GM19351 (cell line): Measurements from ENCODE around the gene RAB11FIP3.

Experiments
- ATAC-seq: cut with Tn5 transposase; IDR thresholded peaks from one replicate; pipeline ENCODE4 v1.9.1; 2021; ENCODE audit warnings: mild to moderate bottlenecking, moderate library complexity; ENCODE audit not compliant: unreplicated experiment

RAB11FIP3 gene

DNA sequence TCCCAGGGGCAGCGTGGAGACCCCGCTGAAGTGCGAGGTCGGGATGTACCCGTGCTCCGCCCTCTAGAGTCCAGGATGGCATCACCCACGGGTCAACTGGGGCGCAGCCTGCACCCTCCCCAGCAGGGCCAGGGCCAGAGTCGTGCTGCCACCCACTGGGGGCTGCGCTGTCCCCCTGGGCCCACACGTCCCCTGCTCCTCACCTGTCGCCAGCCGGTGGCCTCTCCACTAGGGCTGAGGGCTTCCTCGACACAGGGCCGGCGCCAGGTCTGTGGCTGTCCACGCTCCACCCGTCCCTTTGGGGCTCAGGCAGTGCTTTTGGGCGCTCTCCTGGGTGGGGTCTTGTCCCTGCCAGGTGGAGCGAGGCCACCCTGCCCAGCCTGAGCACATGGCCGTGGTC is 123.1 kb downstream of the RAB11FIP3 start:
- no peak for ATAC-seq

GRCh38 chr16:549544-550263 is 124.3 kb downstream of the RAB11FIP3 start:
- no peak for ATAC-seq

DNA sequence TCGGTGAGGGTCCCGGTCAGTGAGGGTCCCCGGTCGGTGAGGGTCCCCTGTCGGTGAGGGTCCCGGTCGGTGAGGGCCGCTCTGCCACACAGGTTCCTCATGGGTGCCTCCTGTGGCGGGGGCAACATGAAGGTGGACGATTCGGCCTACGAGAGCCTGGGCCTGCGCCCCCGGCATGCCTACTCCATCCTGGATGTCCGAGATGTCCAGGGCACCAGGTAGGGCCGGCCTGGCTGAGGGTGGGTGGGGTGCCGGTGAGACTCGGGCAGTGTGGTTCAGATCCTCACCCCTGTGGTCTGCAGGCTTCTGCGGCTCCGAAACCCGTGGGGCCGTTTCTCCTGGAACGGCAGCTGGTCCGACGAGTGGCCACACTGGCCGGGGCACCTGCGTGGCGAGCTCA is 125.8 kb downstream of the RAB11FIP3 start:
- ATAC-seq = no peak

- no peak for ATAC-seq
Measured at GRCh38 chr16:552171-552570, 126.7 kb downstream of the RAB11FIP3 start.

- ATAC-seq = no peak
Measured at GRCh38 chr16:553601-554296, 128.3 kb downstream of the RAB11FIP3 start.

DNA sequence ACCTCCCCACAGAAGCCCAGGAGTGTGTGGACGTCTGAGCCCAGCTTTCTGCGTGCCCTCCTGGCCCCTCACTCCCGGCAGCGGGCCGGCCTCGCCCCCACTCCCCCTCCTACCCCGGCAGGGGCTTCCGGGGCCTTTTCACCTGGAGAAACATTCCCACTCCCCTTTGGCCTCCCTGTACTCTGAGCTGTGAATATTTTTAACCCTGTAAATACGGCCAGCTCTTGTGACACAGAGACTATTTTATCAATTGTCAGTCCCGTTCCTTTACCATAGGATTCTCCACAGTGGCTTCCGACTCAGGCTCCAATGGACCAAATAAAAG is 128.8 kb downstream of the RAB11FIP3 start:
- ATAC-seq = no peak

DNA sequence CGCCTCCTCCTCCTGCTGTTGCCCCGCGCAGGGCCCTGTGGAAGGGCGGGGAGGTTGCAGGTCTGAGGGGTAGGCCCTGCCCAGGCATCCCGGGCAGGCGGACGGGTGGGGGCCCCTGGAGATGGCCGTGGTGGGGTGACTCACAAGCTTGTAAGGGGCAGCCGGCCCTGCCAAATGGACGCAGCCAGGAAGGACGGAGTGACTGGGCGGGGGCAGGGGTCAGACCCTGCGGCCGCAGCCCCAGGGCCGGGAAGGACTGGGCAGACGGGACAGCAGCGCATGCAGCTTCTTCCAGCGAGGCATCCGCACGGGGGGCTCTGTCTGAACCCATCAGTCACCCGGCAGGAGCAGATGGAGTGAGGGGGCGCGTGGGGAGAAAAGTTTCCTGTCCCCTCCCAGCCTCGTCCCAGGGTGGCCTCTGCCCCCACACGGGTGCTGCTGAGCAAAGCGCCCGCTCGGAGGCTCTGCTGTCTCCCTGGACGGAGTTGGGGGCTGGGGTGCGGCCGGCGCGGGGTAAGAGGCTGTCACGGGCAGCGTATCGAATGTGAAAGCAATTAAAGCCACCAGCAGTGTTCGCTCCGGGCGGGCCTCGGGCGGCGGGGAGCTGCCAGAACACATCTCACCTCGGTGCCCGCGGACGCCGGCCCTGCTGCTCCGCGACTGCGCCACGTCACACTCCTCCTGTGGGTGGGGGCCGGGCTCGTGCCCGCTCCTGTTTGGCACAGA is 129.4 kb downstream of the RAB11FIP3 start:
- ATAC-seq = no peak

DNA sequence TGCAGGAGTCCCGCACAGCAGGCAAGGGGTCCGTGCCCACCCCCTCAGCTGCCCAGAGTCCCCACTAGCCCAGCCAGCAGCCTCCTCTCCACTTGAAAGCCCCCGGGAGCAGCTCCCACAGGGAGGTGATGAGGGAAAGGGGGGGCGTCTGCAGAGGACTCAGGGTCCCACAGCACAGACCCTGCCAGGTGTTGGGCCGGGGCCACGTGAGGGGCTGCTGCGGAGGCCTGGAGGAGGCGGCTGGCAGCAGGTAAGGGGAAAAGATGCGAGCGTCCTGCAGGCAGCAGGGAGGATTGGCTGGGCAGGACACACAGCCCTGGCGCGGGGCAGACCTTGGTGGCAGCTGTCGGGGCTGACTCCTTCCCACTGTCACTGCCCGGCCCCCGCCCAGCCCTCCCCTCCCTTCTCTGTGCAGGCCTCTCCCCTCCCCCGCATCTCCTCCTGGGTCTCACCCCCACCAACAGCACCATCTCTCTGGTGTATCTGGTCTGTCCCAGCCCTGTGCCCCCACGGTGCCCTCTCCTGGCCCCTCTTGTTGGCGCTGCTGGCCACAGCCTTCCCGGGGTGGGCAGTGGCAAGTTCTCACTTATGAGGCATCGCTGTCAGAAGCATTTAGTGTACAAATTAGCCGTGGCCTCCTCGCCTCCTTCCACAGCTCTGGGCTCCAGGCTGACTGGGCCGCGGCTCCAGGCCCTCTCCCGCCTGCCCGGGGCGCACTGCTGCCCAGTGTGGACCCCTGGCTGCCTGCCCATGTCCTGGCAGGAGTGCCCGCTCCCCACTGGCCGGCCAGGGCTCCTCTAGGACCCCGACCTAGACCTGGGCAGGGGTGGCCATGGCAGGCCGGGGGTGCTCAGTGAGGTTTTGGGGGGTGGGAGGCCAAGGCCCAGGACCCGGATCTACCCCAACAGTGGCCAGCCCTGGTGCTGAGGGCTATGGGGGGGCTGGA is 130.4 kb downstream of the RAB11FIP3 start:
- ATAC-seq = no peak

- no peak for ATAC-seq
Measured at GRCh38 chr16:556474-557173, 131.2 kb downstream of the RAB11FIP3 start.

DNA sequence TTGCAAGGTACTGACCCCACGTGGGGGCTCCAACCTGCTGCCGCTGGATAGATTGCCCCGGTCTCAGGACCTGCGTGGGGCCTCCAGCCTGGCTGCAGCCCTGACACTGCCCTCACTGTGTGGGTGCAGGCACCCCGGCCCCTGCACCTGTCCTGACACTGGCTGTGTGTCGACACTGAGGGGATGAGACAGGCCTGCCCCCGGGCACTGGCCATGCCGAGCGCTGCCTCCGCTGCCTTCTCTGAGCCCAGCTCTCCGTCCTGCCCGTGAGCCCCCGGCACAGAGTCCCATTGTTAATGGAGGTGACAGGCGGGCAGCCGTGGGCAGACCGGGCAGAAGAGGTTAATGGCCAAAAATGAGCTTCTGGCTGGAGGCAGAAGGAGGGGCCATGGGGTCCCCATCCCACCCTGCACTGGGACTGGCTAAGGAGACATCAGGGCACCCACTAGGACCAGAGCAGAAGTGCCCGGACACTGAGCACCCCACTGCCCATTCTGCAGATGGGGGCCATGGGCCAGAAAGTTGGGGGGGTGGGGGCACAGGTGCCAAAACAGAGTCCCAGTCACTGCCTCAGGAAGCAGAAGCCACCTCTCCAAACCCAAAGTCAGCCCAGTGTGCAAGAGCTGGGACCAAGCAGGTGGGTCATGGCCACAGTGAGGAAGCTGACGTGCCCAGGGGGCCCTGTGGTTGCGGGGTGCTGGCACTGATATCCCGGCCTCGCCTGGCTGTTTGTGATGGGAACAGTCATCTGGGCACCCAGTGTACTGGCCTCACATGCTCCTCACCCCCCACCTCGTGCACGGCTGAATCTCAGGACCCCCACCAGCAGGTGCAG is 132.2 kb downstream of the RAB11FIP3 start:
- ATAC-seq = no peak

- ATAC-seq = no peak
Measured at GRCh38 chr16:558298-559020, 133.0 kb downstream of the RAB11FIP3 start.

DNA sequence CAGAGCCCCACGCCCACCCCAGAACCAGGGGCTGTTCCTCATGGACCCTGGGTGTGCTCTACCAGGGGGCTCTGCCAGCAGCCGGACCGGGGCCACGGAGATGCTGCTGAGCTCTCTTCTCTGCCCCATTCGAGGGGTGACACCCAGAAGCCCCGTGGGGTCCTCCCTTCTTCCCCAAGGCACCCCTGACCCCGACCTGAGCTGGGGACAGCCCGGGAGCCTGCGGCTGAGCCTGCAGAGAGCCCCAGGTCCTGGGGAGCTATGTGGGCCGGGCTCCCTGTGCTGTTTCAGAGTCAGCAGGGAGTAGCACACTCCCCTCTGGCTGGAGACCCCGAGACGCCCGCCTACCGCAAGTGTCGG is 133.6 kb downstream of the RAB11FIP3 start:
- ATAC-seq = no peak

DNA sequence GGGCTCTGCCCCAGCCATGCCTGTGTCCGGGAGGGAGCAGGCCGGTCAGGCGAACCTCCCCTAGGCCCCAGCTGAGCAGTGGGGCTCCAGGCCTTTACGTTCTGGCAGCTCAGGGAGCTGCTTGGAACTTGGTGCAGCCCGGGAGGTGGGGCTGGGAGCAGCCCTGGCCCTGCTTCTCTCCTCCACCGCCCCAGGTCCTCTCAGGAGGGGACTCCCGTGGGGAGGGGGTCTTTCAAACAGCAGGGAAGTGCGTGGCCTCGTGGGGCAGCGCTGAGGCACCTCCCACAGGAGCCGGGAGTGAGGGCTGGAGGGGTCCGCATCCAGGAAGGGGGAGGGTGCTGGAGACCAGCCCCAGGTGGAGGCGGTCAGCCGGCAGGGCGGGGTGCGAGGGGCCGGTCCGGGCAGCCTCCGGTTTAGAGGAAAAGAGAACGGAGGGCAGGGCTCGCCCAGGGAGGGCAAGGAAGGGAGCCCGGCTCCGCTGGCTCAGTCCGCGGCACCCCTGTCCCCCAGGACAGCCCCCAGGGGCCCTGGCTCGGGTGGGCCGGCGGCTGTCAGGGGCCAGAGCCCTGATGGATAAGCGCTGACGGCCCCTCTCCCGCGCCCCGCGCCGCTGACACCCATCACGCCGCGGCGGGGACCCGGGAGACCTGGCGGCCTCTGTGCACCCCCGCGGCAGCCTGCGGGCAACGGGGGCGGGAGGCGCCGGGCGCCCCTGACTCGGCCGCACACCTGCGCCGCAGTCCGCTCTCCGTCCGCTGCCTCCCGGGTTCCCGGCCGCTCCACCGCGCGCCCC is 134.2 kb downstream of the RAB11FIP3 start:
- ATAC-seq = no peak

DNA sequence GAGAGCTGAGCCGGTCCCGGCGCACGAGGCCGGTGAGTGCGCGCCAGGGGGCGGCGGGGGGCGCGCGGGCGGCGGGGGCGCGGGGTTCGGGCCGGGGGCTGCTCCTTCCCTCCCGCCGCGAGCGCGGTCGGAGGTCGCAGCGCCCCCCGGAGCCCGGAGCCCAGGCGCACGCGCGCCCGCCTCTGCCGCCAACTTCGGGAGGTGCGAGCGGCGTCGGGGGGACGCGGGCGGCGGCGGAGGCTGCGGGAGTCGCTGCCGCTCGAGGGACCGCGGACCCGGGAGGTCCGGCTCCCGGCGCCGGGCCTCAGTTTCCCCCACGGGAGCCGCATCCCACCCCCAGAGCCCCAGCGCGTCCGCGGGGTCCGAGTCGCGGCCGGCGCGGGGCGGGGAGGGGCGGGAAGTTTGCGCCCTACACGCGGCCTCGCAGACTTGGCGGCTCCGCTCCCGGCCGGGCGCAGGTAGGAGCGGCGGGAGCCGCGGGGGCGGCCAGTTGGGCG is 134.8 kb downstream of the RAB11FIP3 start, which contains the start of gene PRR35:
Gene PRR35 (plus strand): TSS at position 191 of the 497 bp plus-strand sequence. CDS start 2,901 bp downstream, outside the sequence.
- no peak for ATAC-seq

DNA sequence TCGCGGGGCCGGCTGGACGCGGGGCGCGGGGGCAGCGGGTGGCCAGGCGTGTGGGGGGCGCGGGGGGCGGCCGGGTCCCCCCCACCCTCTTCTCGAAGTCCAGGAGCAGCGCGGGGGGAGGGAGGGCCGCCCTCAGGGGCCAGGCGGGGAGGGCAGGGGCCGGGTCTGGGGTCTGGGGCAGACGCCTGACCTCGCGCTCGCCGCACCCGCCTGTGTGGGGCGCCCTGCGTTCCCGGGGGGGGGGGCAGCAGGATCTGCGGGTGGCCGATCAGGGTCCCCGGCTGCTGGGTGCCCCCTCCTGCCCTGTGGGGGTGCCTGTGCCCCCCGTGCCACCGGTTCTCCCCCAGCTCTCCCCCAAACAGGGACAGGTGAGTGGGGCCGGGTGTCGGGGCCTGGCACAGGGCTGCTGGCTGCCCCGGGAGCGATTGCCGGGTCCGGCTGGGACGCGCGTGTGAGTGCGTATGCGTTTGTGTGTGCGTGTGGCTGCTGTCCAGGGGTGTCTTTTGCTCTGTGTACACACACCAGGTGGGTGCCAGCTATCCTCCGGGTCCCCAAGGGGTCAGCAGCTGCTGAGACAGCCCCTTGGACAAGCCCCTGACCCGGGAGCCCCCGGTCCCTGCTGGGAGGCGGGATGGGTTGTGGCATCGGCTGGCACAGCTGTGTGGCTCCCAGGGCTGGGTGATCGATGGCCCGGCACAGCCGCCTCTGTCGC is 135.4 kb downstream of the RAB11FIP3 start:
- no peak for ATAC-seq

GRCh38 chr16:561413-561794 is 136.0 kb downstream of the RAB11FIP3 start:
- no peak for ATAC-seq
